Measurements from ENCODE around the gene SLC25A5.

DNA sequence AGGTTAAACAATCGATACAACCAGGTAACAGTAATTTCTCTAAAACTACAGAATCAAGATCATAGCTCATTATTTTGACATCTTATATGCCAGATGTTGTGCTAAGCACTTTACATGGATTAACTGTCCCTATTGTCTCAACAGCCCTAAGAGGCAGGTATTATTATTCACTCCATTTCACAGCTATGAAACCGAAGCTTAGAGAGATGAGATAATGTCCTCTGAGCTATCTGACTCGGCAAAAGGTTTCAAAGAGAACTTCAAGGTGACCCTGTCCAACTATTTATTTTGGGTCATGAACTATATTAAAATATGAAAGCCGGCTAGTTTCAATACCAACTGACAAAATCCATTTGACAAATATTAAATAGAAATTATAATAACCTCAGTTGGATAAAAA lies 10.3 kb downstream of the SLC25A5 start:
- no peak for TF ChIP-seq TCF7L2 (IDR thresholded peaks at IDR 0.05; ENCODE audit: borderline replicate concordance, extremely low read depth, insufficient read depth, insufficient read length)
- no peak for TF ChIP-seq POLR2A (IDR thresholded peaks at IDR 0.05; ENCODE audit: borderline replicate concordance, extremely low read depth, insufficient read depth, insufficient read length)
- TF ChIP-seq SP1 (IDR thresholded peaks at IDR 0.05; ENCODE audit: low read depth): no peak
- TF ChIP-seq, protein P1, sequence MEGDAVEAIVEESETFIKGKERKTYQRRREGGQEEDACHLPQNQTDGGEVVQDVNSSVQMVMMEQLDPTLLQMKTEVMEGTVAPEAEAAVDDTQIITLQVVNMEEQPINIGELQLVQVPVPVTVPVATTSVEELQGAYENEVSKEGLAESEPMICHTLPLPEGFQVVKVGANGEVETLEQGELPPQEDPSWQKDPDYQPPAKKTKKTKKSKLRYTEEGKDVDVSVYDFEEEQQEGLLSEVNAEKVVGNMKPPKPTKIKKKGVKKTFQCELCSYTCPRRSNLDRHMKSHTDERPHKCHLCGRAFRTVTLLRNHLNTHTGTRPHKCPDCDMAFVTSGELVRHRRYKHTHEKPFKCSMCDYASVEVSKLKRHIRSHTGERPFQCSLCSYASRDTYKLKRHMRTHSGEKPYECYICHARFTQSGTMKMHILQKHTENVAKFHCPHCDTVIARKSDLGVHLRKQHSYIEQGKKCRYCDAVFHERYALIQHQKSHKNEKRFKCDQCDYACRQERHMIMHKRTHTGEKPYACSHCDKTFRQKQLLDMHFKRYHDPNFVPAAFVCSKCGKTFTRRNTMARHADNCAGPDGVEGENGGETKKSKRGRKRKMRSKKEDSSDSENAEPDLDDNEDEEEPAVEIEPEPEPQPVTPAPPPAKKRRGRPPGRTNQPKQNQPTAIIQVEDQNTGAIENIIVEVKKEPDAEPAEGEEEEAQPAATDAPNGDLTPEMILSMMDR (IDR thresholded peaks at IDR 0.05 in 2 of 3, conservative IDR thresholded peaks at IDR 0.05 in 1 of 3; ENCODE audit: borderline replicate concordance in 1 of 3, insufficient read depth in 1 of 3, low read depth in 2 of 3, low read length in 2 of 3): no peak
- TF ChIP-seq EZH2 (IDR thresholded peaks at IDR 0.05): no peak
